Kidney (tissue), 14 donors: Measurements from ENCODE around the gene NTRK3. TPM values are rescaled to one million over a fixed set of nuclear protein-coding genes. Genes with fewer than 3 reads are reported as not detected.

Source experiments
- DNase-seq, 5 donors: peaks; one replicate each; pipeline ENCODE4 v3.0.0-alpha.2; 2013 to 2020
- FAIRE-seq: peaks from 2 replicates; lab custom pipeline; 2012; peaks lifted over from hg19 to GRCh38; lab: Jason Lieb, UNC
- H3K27ac ChIP-seq, 2 donors: one replicate each; pipeline ENCODE4 v1.7.0; 2013; ENCODE audit warnings: low read depth in 2 of 2, low read length in 2 of 2, inconsistent platforms in 1 of 2
- H3K27me3 ChIP-seq: one replicate; pipeline ENCODE4 v1.7.1; 2013; ENCODE audit warnings: low read length, inconsistent platforms; ENCODE audit not compliant: control insufficient read depth, insufficient read depth
- H3K36me3 ChIP-seq, 3 donors: one replicate each; pipeline versions ENCODE4 v1.7.0 to v1.7.1; 2013; ENCODE audit warnings: low read length in 3 of 3, control low read depth in 1 of 3, inconsistent platforms in 1 of 3; ENCODE audit not compliant: insufficient read depth in 3 of 3, control insufficient read depth in 2 of 3
- H3K4me1 ChIP-seq, 3 donors: one replicate each; pipeline versions ENCODE4 v1.7.0 to v1.7.1; 2013; ENCODE audit warnings: low read length in 3 of 3, inconsistent platforms in 1 of 3, low read depth in 1 of 3; ENCODE audit not compliant: control insufficient read depth in 2 of 3, insufficient read depth in 2 of 3
- H3K4me3 ChIP-seq, 3 donors: one replicate each; pipeline versions ENCODE4 v1.7.0 to v1.8.1; 2013; ENCODE audit warnings: low read length in 3 of 3, control low read depth in 1 of 3, inconsistent platforms in 1 of 3
- H3K9ac ChIP-seq, 3 donors: one replicate each; pipeline versions ENCODE4 v1.7.0 to v1.7.1; 2013; ENCODE audit warnings: low read length in 3 of 3, control low read depth in 1 of 3, inconsistent platforms in 1 of 3
- H3K9me3 ChIP-seq, 3 donors: one replicate each; pipeline versions ENCODE4 v1.7.0 to v1.7.1; 2013; ENCODE audit warnings: low read length in 3 of 3, control low read depth in 1 of 3, inconsistent platforms in 1 of 3; ENCODE audit not compliant: control insufficient read depth in 2 of 3, insufficient read depth in 1 of 3
- CTCF ChIP-seq: IDR thresholded peaks from 3 replicates; pipeline ENCODE4 v1.5.1; 2012; ENCODE audit warnings: mild to moderate bottlenecking, moderate library complexity, borderline replicate concordance; ENCODE audit not compliant: insufficient read depth; ENCODE audit errors: extremely low read depth
- intact Hi-C: fragments of 100-400 bp; cut with DNase I; formaldehyde crosslinking; loops from one replicate; pipeline ENCODE4 v1.11.1; 2022
- polyA plus RNA-seq: library from polyadenylated mRNA; stranded (reverse); fragments of 350-450 nt; fragmentation: Illumina TruSeq; extraction: RNeasy Lipid Tissue Mini Kit (QIAGEN cat#74804); gene quantifications from one replicate; pipeline ENCODE4 v1.2.3, GENCODE V29; 2014; ENCODE audit warnings: low read depth, low replicate concordance; ENCODE audit not compliant: insufficient read depth
- total RNA-seq: library from RNA; stranded (reverse); fragmentation: NEBNext Ultra II Directional; extraction: Animal tissue kit (Norgen Biotek cat#: 25700); gene quantifications from one replicate; pipeline ENCODE4 v1.2.1, GENCODE V29; 2021
- donor health status: control.
- donor health status: control.
- donor health status: control.
- donor health status: control.
- donor health status: control.
- donor health status: DM: yes; HTN: yes; CAD: no.
- donor health status: Normal renal cell carcinoma (clear cell type).

Gene NTRK3
- total and polyA plus RNA-seq, 2 donors from 2014 or later: 8.9 to 25.5 TPM

GRCh38 chr15:88188300-88188699 lies 68.2 kb downstream of the NTRK3 start:
- intact Hi-C loops: no loop called here
- Histone ChIP-seq H3K27me3 (no peaks in the 10 kb centered on the region), H3K4me1 (no peaks in the 10 kb centered on the region), H3K4me3 (no peak overlapping the region), H3K36me3 (no peaks in the 10 kb centered on the region), H3K9me3 (no peaks in the 10 kb centered on the region), H3K9ac (no peak overlapping the region), H3K27ac (no peak overlapping the region)
- FAIRE-seq (no peak), DNase-seq (no peak)
- no peak for TF ChIP-seq CTCF

DNA sequence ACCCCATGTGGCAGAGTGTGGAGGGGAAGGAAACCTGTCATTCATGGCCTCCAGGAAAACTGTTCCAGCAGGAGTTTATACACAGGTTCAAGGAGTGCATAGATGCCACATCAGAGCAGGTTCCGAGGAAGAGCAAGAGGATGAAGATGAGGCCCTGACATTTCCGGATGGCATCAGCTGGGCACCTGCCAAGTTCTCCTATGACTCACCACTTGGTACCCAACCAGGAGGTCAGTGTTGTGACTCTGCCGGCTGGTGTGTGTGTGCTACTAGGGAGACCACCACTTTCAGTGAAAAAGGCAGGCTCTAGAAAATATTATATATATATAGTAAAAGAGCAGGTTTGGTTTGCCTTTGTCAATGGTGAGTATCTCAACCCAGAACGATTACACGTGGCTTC lies 69.3 kb downstream of the NTRK3 start:
- H3K4me3 ChIP-seq: no peak overlapping the region
- H3K27ac ChIP-seq: no peak overlapping the region
- DNase-seq (no peak), FAIRE-seq (no peak)
- no peaks in the 10 kb centered on the region for H3K27me3 ChIP-seq
- H3K4me1 ChIP-seq: no peaks in the 10 kb centered on the region
- no peaks in the 10 kb centered on the region for H3K36me3 ChIP-seq
- TF ChIP-seq CTCF: no peak
- no peaks in the 10 kb centered on the region for H3K9me3 ChIP-seq
- intact Hi-C loops: no loop called here
- H3K9ac ChIP-seq: no peak overlapping the region

DNA sequence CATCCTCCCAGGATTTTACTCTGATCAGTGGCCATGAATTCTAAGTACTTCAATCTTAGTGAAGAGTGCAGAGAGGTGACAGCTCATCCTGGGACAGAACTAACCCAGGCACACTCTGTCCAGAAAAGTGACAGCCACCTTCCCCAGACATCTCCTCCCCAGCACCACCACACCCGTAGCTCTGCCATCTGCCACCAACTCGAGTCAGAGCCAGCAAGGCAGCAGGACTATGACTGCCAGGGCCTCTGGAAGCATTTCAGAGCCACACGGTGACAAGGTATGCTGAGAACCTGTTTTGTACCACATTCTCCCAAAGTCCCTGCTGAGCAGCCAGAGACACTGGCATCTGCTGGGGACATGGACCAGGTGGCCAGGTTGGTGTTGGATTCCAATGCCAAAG lies 71.0 kb downstream of the NTRK3 start:
- Histone ChIP-seq H3K4me1 (no peaks in the 10 kb centered on the region), H3K9me3 (no peaks in the 10 kb centered on the region), H3K9ac (no peak overlapping the region), H3K27ac (no peak overlapping the region), H3K4me3 (no peak overlapping the region), H3K36me3 (no peaks in the 10 kb centered on the region), H3K27me3 (no peaks in the 10 kb centered on the region)
- DNase-seq: no peak
- no peak for TF ChIP-seq CTCF
- no peak for FAIRE-seq
- intact Hi-C loops: no loop called here

- Histone ChIP-seq H3K9ac (no peak overlapping the region), H3K27me3 (no peaks in the 10 kb centered on the region), H3K36me3 (no peaks in the 10 kb centered on the region), H3K27ac (no peak overlapping the region), H3K9me3 (no peaks in the 10 kb centered on the region), H3K4me1 (no peaks in the 10 kb centered on the region), H3K4me3 (no peak overlapping the region)
- intact Hi-C loops: no loop called here
- FAIRE-seq (no peak), DNase-seq (peak in 4 of 5 donors; percentile 65 to 78 (median 69))
- no peak for TF ChIP-seq CTCF
These were observed 74.9 kb downstream of the NTRK3 start for GRCh38 chr15:88181613-88182012.
